GM12878 (cell line): ENCODE measurements around the gene SERTAD2. TPM values are rescaled to one million over a fixed set of nuclear protein-coding genes. Genes with fewer than 3 reads are reported as not detected.

ENCODE experiments used
- BACH1 ChIP-seq: fragments of 450-650 bp; IDR thresholded peaks from 2 replicates; pipeline ENCODE4 v1.6.1; 2017; ENCODE audit warnings: mild to moderate bottlenecking, borderline replicate concordance
- BMI1 ChIP-seq: fragments of 450-650 bp; IDR thresholded peaks from 2 replicates; pipeline ENCODE4 v1.6.1; 2016; ENCODE audit warnings: mild to moderate bottlenecking, moderate library complexity, borderline replicate concordance
- CUX1 ChIP-seq: IDR thresholded peaks from 2 replicates; pipeline ENCODE4 v1.6.1; 2012; ENCODE audit warnings: improper control_type of control experiment, low read depth, low read length; ENCODE audit not compliant: insufficient replicate concordance
- GATAD2B ChIP-seq: fragments of 450-650 bp; conservative IDR thresholded peaks from 2 replicates; pipeline ENCODE4 v1.6.1; 2017; ENCODE audit warnings: low read depth, mild to moderate bottlenecking, moderate library complexity
- MYC ChIP-seq: IDR thresholded peaks from 2 replicates; pipeline ENCODE4 v1.6.1; 2011; ENCODE audit warnings: mild to moderate bottlenecking, low read length, moderate library complexity, inconsistent platforms; ENCODE audit not compliant: insufficient read depth, insufficient replicate concordance, insufficient read length, severe bottlenecking
- PBX3 ChIP-seq: IDR thresholded peaks from 2 replicates; pipeline ENCODE4 v1.6.1; 2011; ENCODE audit warnings: mild to moderate bottlenecking, low read depth, low read length, moderate library complexity; ENCODE audit not compliant: insufficient replicate concordance
- POLR2AphosphoS2 ChIP-seq: IDR thresholded peaks from 2 replicates; pipeline ENCODE4 v1.6.1; 2011; ENCODE audit warnings: low read depth, mild to moderate bottlenecking, low read length, improper control_type of control experiment, moderate library complexity
- POU2F2 ChIP-seq: IDR thresholded peaks from 3 replicates; pipeline ENCODE4 v1.6.1; 2011; ENCODE audit warnings: low read depth, mild to moderate bottlenecking, low read length, borderline replicate concordance
- SUPT20H ChIP-seq: IDR thresholded peaks from 2 replicates; pipeline ENCODE4 v1.6.1; 2011; ENCODE audit warnings: low read depth, mild to moderate bottlenecking, low read length, moderate library complexity, borderline replicate concordance; ENCODE audit not compliant: control insufficient read depth
- ZNF274 ChIP-seq: IDR thresholded peaks from one replicate; pipeline ENCODE4 v1.8.0; 2011; ENCODE audit not compliant: insufficient read length, insufficient read depth
- ZNF592 ChIP-seq: fragments of 450-650 bp; IDR thresholded peaks from 2 replicates; pipeline ENCODE4 v1.6.1; 2017; ENCODE audit warnings: mild to moderate bottlenecking, moderate library complexity
- polyA plus RNA-seq, 11 experiments: library from polyadenylated mRNA; depleted of rRNA in 4 of 11; unstranded in 6 of 11; stranded (reverse) in 5 of 11; fragments of >200 nt; fragmentation: Nextera tagmentation in 4 of 11; fragmentation: Illumina TruSeq in 1 of 11; extraction: Ambion mirVana in 4 of 11; extraction: Trizol in 1 of 11; gene quantifications; 1 replicate in 1 of 11; 2 replicates in 10 of 11; pipeline versions ENCODE4 v1.2.1 to v1.2.3, GENCODE V29; 2011 to 2016; ENCODE audit warnings: inconsistent platforms in 2 of 11, missing spikeins in 2 of 11, low read depth in 1 of 11
- total RNA-seq, 4 experiments: library from RNA; depleted of rRNA in 3 of 4; stranded (reverse); fragments of >200 nt in 3 of 4; fragmentation: Illumina TruSeq in 1 of 4; extraction: Trizol in 1 of 4; gene quantifications; 2 replicates each; pipeline versions ENCODE4 v1.2.1 to v1.2.3, GENCODE V29; 2013 to 2021

Gene SERTAD2
- total and polyA plus RNA-seq, 10 of the 15 experiments (the other 5 are each of a cell fraction or from before 2014, with no cell fraction given) = 7.9 to 28.7 (median 20.1) TPM

GRCh38 chr2:64653109-64654062 lies at the start of gene SERTAD2 (continued):
- TF ChIP-seq CUX1 (no peak), ZNF274 (no peak), BACH1 (peak; percentile 14; the same call in 1 of the 2 replicates), PBX3 (peak; percentile 46), POU2F2 (peak; percentile 73; the same call in 2 of the 3 replicates), POLR2AphosphoS2 (peak; percentile 77; the same call in 1 of the 2 replicates), BMI1 (no peak), ZNF592 (no peak), MYC (no peak), SUPT20H (no peak), GATAD2B (peak; percentile 41; the same call in 1 of the 2 replicates)
